SH-SY5Y (cell line): Measurements from ENCODE around the gene GLOD4.

Source experiments
- GATA2 ChIP-seq: IDR thresholded peaks from 2 replicates; pipeline ENCODE4 v1.6.1; 2011; ENCODE audit warnings: mild to moderate bottlenecking, low read depth, low read length
- GATA3 ChIP-seq: IDR thresholded peaks from 2 replicates; pipeline ENCODE4 v1.6.1; 2011; ENCODE audit warnings: low read depth, mild to moderate bottlenecking, low read length, moderate library complexity

- no peak for TF ChIP-seq GATA2
- no peak for TF ChIP-seq GATA3
Observed at GRCh38 chr17:750431-751037, 31.5 kb downstream of the GLOD4 start.
